BE2C (cell line): ENCODE measurements around the gene OLFML2A.

ENCODE experiments used
- DNase-seq: peaks from one replicate; pipeline ENCODE4 v3.0.0-alpha.2; 2020
- H3K27me3 ChIP-seq: fragments of 250-450 bp; sonication (Bioruptor Pico); 2 replicates; pipeline ENCODE4 v1.5.1; 2020; ENCODE audit warnings: mild to moderate bottlenecking
- H3K36me3 ChIP-seq: fragments of 250-450 bp; sonication (Bioruptor Pico); 2 replicates; pipeline ENCODE4 v1.5.1; 2020; ENCODE audit warnings: mild to moderate bottlenecking
- H3K4me1 ChIP-seq: fragments of 250-450 bp; sonication (Bioruptor Pico); 2 replicates; pipeline ENCODE4 v1.5.1; 2020
- H3K4me3 ChIP-seq: 2 replicates; pipeline ENCODE4 v1.5.1; 2011; ENCODE audit warnings: low read depth, low read length
- H3K9me3 ChIP-seq: fragments of 250-450 bp; sonication (Bioruptor Pico); 2 replicates; pipeline ENCODE4 v1.5.1; 2020
- CTCF ChIP-seq: IDR thresholded peaks from 2 replicates; pipeline ENCODE4 v1.5.1; 2012; ENCODE audit warnings: mild to moderate bottlenecking, low read depth, low read length

The OLFML2A gene

DNA sequence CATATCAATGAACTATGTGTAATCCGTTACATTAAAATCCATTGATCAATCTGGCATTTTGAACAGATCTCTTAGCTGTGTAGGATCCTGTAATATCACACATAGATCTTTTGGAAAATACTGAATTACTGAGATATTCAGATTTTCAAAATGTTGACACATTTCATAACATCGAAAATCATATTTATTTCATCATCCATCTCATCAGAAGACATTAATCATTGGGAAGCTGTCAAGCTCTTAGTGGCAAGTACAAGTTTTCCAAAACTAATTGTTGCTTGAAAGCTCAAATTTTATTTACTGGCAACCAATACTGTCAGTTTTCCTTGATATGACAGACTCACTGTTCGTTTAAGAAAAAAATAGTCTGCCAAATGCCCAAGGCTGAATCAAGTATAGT is 14.3 kb upstream of the OLFML2A start:
- Histone ChIP-seq H3K4me1 (no peaks in the 10 kb centered on the region), H3K27me3 (peaks cover 94% of the 10 kb centered on the region), H3K4me3 (no peak overlapping the region), H3K9me3 (no peaks in the 10 kb centered on the region), H3K36me3 (no peaks in the 10 kb centered on the region)
- TF ChIP-seq CTCF: no peak
- DNase-seq: no peak

DNA sequence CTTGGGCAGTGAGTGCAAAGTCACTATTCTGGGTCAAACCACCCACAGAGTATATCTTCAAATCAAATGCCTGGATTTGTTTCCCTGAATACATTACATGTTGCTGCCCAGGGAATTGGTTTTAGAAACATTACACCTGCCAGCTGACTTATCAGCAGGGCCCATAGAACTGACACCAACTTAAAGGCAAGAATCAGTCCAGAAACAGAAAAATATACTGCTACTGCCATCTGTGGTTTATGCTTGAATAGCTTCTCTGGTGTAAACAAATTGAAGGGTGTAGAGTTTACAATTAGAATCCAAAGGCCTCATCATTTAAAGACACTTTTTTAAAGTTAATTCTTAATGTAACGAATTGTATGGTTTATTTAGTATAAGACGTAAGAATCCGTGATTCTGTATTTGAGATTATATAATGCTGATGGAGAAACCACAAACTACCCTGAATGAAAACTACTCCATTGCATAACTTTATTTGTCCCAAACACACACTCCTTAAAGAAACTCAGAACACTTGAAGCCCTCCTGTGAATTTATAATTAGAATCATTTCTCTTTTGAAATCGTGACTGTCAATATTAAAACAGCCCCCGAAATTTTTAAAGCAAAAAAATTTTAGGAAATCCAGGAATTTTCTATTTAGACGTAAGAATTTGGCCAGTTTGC is 12.0 kb upstream of the OLFML2A start:
- DNase-seq: no peak
- H3K4me1 ChIP-seq: no peaks in the 10 kb centered on the region
- H3K27me3 ChIP-seq: peaks cover 96% of the 10 kb centered on the region

DNA sequence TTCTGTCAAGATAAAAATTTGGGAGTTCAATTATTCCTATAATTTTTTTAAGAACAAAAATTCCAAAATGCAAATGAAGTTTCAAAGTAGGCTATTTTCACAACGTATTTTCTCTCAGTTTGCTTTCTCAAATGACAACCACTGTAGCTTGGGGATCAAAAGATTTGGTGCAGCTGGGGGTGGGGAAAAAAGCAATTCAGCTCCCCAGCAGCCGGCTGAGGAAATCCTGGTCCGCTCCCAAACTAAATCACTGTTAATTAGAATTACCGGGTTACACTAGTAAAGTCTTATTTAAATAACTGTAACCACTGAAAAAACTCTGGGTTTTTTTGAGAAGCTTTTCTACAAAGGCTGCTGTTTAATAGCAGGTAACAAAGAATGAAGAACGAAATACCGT is 11.5 kb upstream of the OLFML2A start:
- H3K9me3 ChIP-seq: no peaks in the 10 kb centered on the region
- H3K36me3 ChIP-seq: no peaks in the 10 kb centered on the region
- TF ChIP-seq CTCF: no peak
- no peak for DNase-seq
- H3K27me3 ChIP-seq: peaks cover 99% of the 10 kb centered on the region
- H3K4me3 ChIP-seq: no peak overlapping the region
- no peaks in the 10 kb centered on the region for H3K4me1 ChIP-seq

More for the DNA sequence above, 12.0 kb upstream of the OLFML2A start:
- no peaks in the 10 kb centered on the region for H3K9me3 ChIP-seq
- no peak overlapping the region for H3K4me3 ChIP-seq
- no peaks in the 10 kb centered on the region for H3K36me3 ChIP-seq
- peak; percentile 35; the same call in 1 of the 2 replicates for TF ChIP-seq CTCF

DNA sequence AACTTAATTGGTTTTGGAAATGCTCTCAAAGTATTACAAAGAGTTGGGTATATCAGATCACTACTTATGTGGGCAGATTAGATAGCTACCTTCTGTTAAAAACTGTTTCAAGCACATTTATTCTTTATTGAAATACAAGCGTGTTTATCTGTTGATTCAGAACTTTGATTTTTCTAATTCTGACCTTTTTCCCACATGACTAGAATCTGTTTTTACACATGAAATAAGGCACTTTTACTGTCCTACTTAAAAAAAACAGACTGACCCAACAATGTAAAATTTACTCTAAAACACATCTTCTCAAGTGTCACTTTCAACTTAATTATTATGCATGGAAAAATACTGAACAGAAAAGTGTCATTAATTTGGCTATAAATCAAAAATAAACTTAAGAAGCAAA is 10.6 kb upstream of the OLFML2A start:
- no peak for DNase-seq
- Histone ChIP-seq H3K9me3 (no peaks in the 10 kb centered on the region), H3K4me1 (no peaks in the 10 kb centered on the region), H3K36me3 (no peaks in the 10 kb centered on the region), H3K27me3 (peaks cover 90% of the 10 kb centered on the region), H3K4me3 (no peak overlapping the region)
- no peak for TF ChIP-seq CTCF

GRCh38 chr9:124766815-124767554 is 9.9 kb upstream of the OLFML2A start:
- peak; percentile 41 for TF ChIP-seq CTCF
- no peak for DNase-seq
- no peaks in the 10 kb centered on the region for H3K4me1 ChIP-seq
- no peak overlapping the region for H3K4me3 ChIP-seq
- H3K36me3 ChIP-seq: no peaks in the 10 kb centered on the region
- peaks cover 84% of the 10 kb centered on the region for H3K27me3 ChIP-seq
- no peaks in the 10 kb centered on the region for H3K9me3 ChIP-seq

DNA sequence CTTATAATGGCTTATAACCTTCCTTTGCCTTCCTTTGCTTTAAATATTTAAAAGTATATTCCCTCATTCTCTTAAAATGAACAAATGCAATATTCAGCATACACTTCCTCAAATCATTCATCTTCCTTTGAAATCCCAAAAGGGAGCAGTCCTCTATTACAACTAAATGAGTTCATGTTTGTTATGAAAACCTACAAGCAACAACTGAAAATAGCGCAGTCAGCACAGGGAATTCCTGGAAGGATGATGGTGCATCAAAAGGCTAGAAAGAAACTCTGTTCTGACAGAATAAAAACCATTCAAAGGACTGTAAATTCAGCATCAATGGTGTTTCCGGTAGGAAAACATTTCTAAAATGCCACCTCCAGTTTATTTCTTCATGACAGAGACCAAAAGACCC is 9.1 kb upstream of the OLFML2A start:
- Histone ChIP-seq H3K36me3 (no peaks in the 10 kb centered on the region), H3K27me3 (peaks cover 76% of the 10 kb centered on the region), H3K4me1 (no peaks in the 10 kb centered on the region), H3K9me3 (no peaks in the 10 kb centered on the region), H3K4me3 (no peak overlapping the region)
- no peak for DNase-seq
- TF ChIP-seq CTCF: no peak
